Brain microvascular endothelial cell (primary cell): ENCODE measurements around the gene RRH.

Experiments
- DNase-seq: peaks from one replicate; pipeline ENCODE4 v3.0.0-alpha.2; 2020
- H3K27ac ChIP-seq: fragments of 250-450 bp; sonication (Bioruptor Pico); 2 replicates; pipeline ENCODE4 v1.5.1; 2020; ENCODE audit warnings: mild to moderate bottlenecking, moderate library complexity
- H3K27me3 ChIP-seq: fragments of 250-450 bp; sonication (Bioruptor Pico); replicated peaks from 2 replicates; pipeline ENCODE4 v1.5.1; 2020; ENCODE audit warnings: mild to moderate bottlenecking
- H3K36me3 ChIP-seq: fragments of 250-450 bp; sonication (Bioruptor Pico); replicated peaks from 2 replicates; pipeline ENCODE4 v1.5.1; 2020; ENCODE audit warnings: mild to moderate bottlenecking
- H3K4me3 ChIP-seq: 2 replicates; pipeline ENCODE4 v1.5.1; 2011; ENCODE audit warnings: low read depth, mild to moderate bottlenecking, control low read depth, low read length, moderate library complexity
- CTCF ChIP-seq: IDR thresholded peaks from 2 replicates; pipeline ENCODE4 v1.5.1; 2011; ENCODE audit warnings: low read depth, mild to moderate bottlenecking, moderate library complexity, low read length, control low read depth, inconsistent platforms; ENCODE audit errors: missing control alignments
- in situ Hi-C: cut with HindIII; loops from 2 replicates; pipeline ENCODE4 v1.10.0; 2017; ENCODE audit warnings: low sequenced_read_pairs, low pct_ligation_motif_present

The RRH gene

GRCh38 chr4:109801099-109801789 is 26.5 kb upstream of the RRH start:
- H3K27ac ChIP-seq = no peak overlapping the region
- H3K27me3 ChIP-seq = no peaks in the 10 kb centered on the region
- H3K36me3 ChIP-seq = no peaks in the 10 kb centered on the region
- no peak overlapping the region for H3K4me3 ChIP-seq
- no peak for DNase-seq
- in situ Hi-C loops = no loop called here
- no peak for TF ChIP-seq CTCF

- Histone ChIP-seq H3K4me3 (no peak within 1 kb of the TSS), H3K36me3 (no peaks in the 10 kb centered on the region), H3K27me3 (no peaks in the 10 kb centered on the region), H3K27ac (no peak within 1 kb of the TSS)
- in situ Hi-C loops = no loop called here
- no peak for TF ChIP-seq CTCF
- DNase-seq = peak; percentile 12
Observed at GRCh38 chr4:109801895-109802319, 25.9 kb upstream of the RRH start, which contains the start of gene CFI. TSS of gene CFI (minus strand) at chr4:109801999. CDS start at chr4:109801971, 28 bp downstream.

- Histone ChIP-seq H3K4me3 (no peak overlapping the region), H3K27ac (no peak overlapping the region), H3K27me3 (no peaks in the 10 kb centered on the region), H3K36me3 (no peaks in the 10 kb centered on the region)
- in situ Hi-C loops = no loop called here
- peak; percentile 36 for DNase-seq
- peak; percentile 64 for TF ChIP-seq CTCF
Observed at GRCh38 chr4:109803924-109804571, 23.7 kb upstream of the RRH start.

DNA sequence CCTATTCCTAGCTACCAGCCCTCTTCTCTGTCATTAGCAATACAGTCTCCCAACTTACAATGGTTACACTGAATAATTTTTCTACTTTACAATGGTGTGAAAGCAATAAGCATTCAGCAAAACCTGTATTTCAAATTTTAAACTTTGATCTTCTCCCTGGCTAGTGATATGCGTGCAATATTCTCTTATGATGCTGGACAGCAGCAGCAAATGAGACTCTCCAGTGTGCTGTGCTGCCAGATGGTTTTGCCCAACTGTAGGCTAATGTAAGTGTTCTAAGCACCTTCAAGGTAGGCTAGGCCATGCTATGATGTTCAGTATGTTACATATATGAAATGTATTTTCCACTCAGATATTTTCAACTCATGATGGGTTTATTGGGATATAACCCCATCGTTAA is 18.1 kb upstream of the RRH start:
- in situ Hi-C loops = no loop called here
- no peak for TF ChIP-seq CTCF
- H3K27me3 ChIP-seq = no peaks in the 10 kb centered on the region
- no peaks in the 10 kb centered on the region for H3K36me3 ChIP-seq
- H3K4me3 ChIP-seq = no peak overlapping the region
- no peak for DNase-seq
- H3K27ac ChIP-seq = no peak overlapping the region

DNA sequence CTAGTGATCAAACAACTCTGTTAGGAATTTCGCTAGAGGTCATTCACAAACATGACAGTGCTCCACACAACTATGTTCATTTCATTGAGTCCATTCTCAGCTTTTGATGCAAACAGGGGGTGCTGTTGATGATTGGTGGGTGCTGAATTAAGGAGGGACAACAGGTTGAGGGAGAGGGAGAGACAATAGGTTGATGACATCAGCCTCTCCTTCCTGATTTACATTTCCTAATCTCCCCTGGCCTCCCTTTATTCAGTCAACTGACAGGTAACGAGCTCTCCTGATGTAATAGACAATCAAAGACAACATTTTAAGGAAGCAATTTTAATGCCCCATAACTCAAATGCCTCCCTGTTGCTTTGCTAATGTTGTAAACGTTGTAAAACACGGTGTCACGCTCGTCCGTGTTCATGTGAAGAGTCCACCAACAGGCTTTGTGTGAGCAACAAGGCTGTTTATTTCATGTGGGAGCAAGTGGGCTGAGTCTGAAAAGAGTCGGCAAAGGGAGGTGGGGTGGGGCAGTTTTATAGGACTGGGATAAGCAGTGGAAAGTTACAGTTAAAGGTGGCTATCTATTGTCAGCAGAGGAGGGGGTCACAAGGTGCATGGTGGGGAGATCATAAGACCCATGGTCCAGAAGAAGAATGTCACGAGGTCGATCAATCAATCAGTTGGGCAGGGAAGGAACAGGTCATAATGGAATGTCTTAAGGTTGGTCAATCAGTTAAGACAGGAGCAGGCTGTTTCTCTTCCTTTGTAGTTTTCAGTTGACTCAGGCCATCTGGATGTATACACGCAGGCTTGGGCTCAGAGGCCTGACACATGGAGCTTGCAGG is 17.0 kb upstream of the RRH start:
- Histone ChIP-seq H3K27ac (no peak overlapping the region), H3K36me3 (no peaks in the 10 kb centered on the region), H3K4me3 (no peak overlapping the region), H3K27me3 (no peaks in the 10 kb centered on the region)
- no peak for TF ChIP-seq CTCF
- no peak for DNase-seq
- in situ Hi-C loops = no loop called here
